HepG2 (cell line): ENCODE results near the gene SFXN2. TPM values are rescaled to one million over a fixed set of nuclear protein-coding genes. Genes with fewer than 3 reads are reported as not detected.

Experiments used
- polyA plus RNA-seq, 8 experiments: library from polyadenylated mRNA; depleted of rRNA in 3 of 8; stranded (reverse) in 7 of 8; unstranded in 1 of 8; fragments of >200 nt; fragmentation: Illumina TruSeq in 4 of 8; extraction: Trizol in 4 of 8; gene quantifications; 2 replicates each; pipeline versions ENCODE4 v1.2.1 to v1.2.3, GENCODE V29; 2011 to 2016; ENCODE audit warnings: low read depth in 4 of 8, missing spikeins in 1 of 8, mixed read lengths in 1 of 8; ENCODE audit not compliant: insufficient read depth in 1 of 8
- total RNA-seq, 5 experiments: library from RNA; depleted of rRNA; stranded (reverse); fragments of >200 nt; fragmentation: Illumina TruSeq; extraction: Trizol; gene quantifications; 2 replicates each; pipeline ENCODE4 v1.2.3, GENCODE V29; 2016; ENCODE audit warnings: low read depth in 1 of 5

The SFXN2 gene
- total and polyA plus RNA-seq, 2 of the 13 experiments (the other 11 are each of a cell fraction or from before 2014, with no cell fraction given) = 12.8 to 21.1 TPM

Other genes with a start within 250 kb of the SFXN2 start
- gene ACTR1A, start 211.9 kb upstream of the SFXN2 start, total RNA-seq (2016; rRNA removed; fragmentation: Illumina TruSeq; extraction: Trizol) = 62.8 and 69.4 TPM in 2 replicates
- 59.6 and 75.9 TPM in 2 replicates for gene ACTR1A, start 211.9 kb upstream of the SFXN2 start, polyA plus RNA-seq (2011; rRNA removed)
- gene SUFU, start 210.7 kb upstream of the SFXN2 start, total RNA-seq (2016; rRNA removed; fragmentation: Illumina TruSeq; extraction: Trizol) = 2.9 and 4.0 TPM in 2 replicates
- 5.5 and 6.7 TPM in 2 replicates for gene SUFU, start 210.7 kb upstream of the SFXN2 start, polyA plus RNA-seq (2011; rRNA removed)
- 38.9 and 39.8 TPM in 2 replicates for gene TRIM8, start 70.2 kb upstream of the SFXN2 start, total RNA-seq (2016; rRNA removed; fragmentation: Illumina TruSeq; extraction: Trizol)
- gene TRIM8, start 70.2 kb upstream of the SFXN2 start, polyA plus RNA-seq (2011; rRNA removed) = 66.5 and 84.1 TPM in 2 replicates
- 6.6 and 10.0 TPM in 2 replicates for gene ARL3, start 239 bp upstream of the SFXN2 start, total RNA-seq (2016; rRNA removed; fragmentation: Illumina TruSeq; extraction: Trizol)
- 3.9 and 5.2 TPM in 2 replicates for gene ARL3, start 239 bp upstream of the SFXN2 start, polyA plus RNA-seq (2011; rRNA removed)
- 8.3 and 11.6 TPM in 2 replicates for gene WBP1L, start 29.3 kb downstream of the SFXN2 start, total RNA-seq (2016; rRNA removed; fragmentation: Illumina TruSeq; extraction: Trizol)
- 12.3 and 14.9 TPM in 2 replicates for gene WBP1L, start 29.3 kb downstream of the SFXN2 start, polyA plus RNA-seq (2011; rRNA removed)
- 0.13 and 0.14 TPM in 2 replicates for gene CYP17A1, start 122.8 kb downstream of the SFXN2 start, total RNA-seq (2016; rRNA removed; fragmentation: Illumina TruSeq; extraction: Trizol)
- gene CYP17A1, start 122.8 kb downstream of the SFXN2 start, polyA plus RNA-seq (2011; rRNA removed) = 1.1 and 3.5 TPM in 2 replicates
- gene BORCS7, start 139.6 kb downstream of the SFXN2 start, total RNA-seq (2016; rRNA removed; fragmentation: Illumina TruSeq; extraction: Trizol) = 23.8 and 28.8 TPM in 2 replicates
- gene BORCS7, start 139.6 kb downstream of the SFXN2 start, polyA plus RNA-seq (2011; rRNA removed) = 29.4 and 33.6 TPM in 2 replicates
- 17.4 and 27.3 TPM in 2 replicates for gene AS3MT, start 154.8 kb downstream of the SFXN2 start, total RNA-seq (2016; rRNA removed; fragmentation: Illumina TruSeq; extraction: Trizol)
- 8.3 and 8.7 TPM in 2 replicates for gene AS3MT, start 154.8 kb downstream of the SFXN2 start, polyA plus RNA-seq (2011; rRNA removed)
- 3.4 and 9.0 TPM in 2 replicates for gene CNNM2, start 203.7 kb downstream of the SFXN2 start, total RNA-seq (2016; rRNA removed; fragmentation: Illumina TruSeq; extraction: Trizol)
- gene CNNM2, start 203.7 kb downstream of the SFXN2 start, polyA plus RNA-seq (2011; rRNA removed) = 7.1 and 9.2 TPM in 2 replicates